HG03039 (cell line): ENCODE measurements around the gene XK.
"Not testable (repeated sequence)": the region's sequence is repeated elsewhere in the genome, so short reads cannot be mapped to it uniquely, and the experiment has no call there.

Experiments
- ATAC-seq: cut with Tn5 transposase; IDR thresholded peaks from one replicate; pipeline ENCODE4 v1.9.1; 2021; ENCODE audit warnings: mild to moderate bottlenecking, moderate library complexity; ENCODE audit not compliant: unreplicated experiment

The XK gene

GRCh38 chrX:37752936-37753335, 67.3 kb downstream of the XK start:
- no peak for ATAC-seq

- ATAC-seq, result no peak
Observed at GRCh38 chrX:37753384-37753783, 67.8 kb downstream of the XK start.

GRCh38 chrX:37754516-37754915, 68.9 kb downstream of the XK start:
- ATAC-seq, result no peak

- ATAC-seq, result peak; percentile 91
Observed at GRCh38 chrX:37755025-37755424, 69.4 kb downstream of the XK start.

GRCh38 chrX:37757082-37757481, 71.5 kb downstream of the XK start:
- no peak for ATAC-seq

- ATAC-seq, result no peak
Observed at GRCh38 chrX:37759351-37759750, 73.8 kb downstream of the XK start.

GRCh38 chrX:37759878-37760418, 74.4 kb downstream of the XK start:
- no peak for ATAC-seq

- ATAC-seq, result no peak
Observed at GRCh38 chrX:37763400-37763799, 77.8 kb downstream of the XK start.

GRCh38 chrX:37765507-37765906, 79.9 kb downstream of the XK start:
- no peak for ATAC-seq

- ATAC-seq, result no peak
Observed at GRCh38 chrX:37767430-37767829, 81.8 kb downstream of the XK start.

GRCh38 chrX:37768866-37769265, 83.3 kb downstream of the XK start:
- not testable (repeated sequence) for ATAC-seq

- ATAC-seq, result no peak
Observed at GRCh38 chrX:37776283-37776986, 90.8 kb downstream of the XK start.

GRCh38 chrX:37776987-37777325, 91.4 kb downstream of the XK start:
- ATAC-seq, result no peak

- no peak for ATAC-seq
Observed at GRCh38 chrX:37779857-37780256, 94.3 kb downstream of the XK start, which contains the start of gene CYBB. CYBB (plus strand) TSS chrX:37780059; CDS start chrX:37780078, 19 bp downstream.

- no peak for ATAC-seq
Observed at GRCh38 chrX:37781081-37781480, 95.5 kb downstream of the XK start.
